ENCODE results near the gene RGS9.

RGS9 gene

GRCh38 chr17:65222214-65222738, 85.1 kb downstream of the RGS9 start:
- no peak for DNase-seq

- no peak for DNase-seq
These were observed 87.9 kb downstream of the RGS9 start for GRCh38 chr17:65225061-65225460.

- DNase-seq: no peak
These were observed 89.1 kb downstream of the RGS9 start for GRCh38 chr17:65226227-65226626.

GRCh38 chr17:65227637-65228036, 90.5 kb downstream of the RGS9 start:
- no peak for DNase-seq

GRCh38 chr17:65228287-65228686, 91.1 kb downstream of the RGS9 start:
- DNase-seq: no peak

GRCh38 chr17:65228734-65229620, 91.8 kb downstream of the RGS9 start:
- peak; percentile 14 for DNase-seq

GRCh38 chr17:65229621-65229995, 92.4 kb downstream of the RGS9 start:
- no peak for DNase-seq

GRCh38 chr17:65230040-65230439, 92.9 kb downstream of the RGS9 start:
- DNase-seq: no peak

GRCh38 chr17:65231086-65231485, 93.9 kb downstream of the RGS9 start:
- no peak for DNase-seq

- no peak for DNase-seq
These were observed 94.6 kb downstream of the RGS9 start for GRCh38 chr17:65231662-65232335.

- DNase-seq: no peak
These were observed 98.1 kb downstream of the RGS9 start for GRCh38 chr17:65235284-65235683.

GRCh38 chr17:65236321-65236720, 99.2 kb downstream of the RGS9 start:
- no peak for DNase-seq

- peak; percentile 27 for DNase-seq
These were observed 106.9 kb downstream of the RGS9 start for GRCh38 chr17:65243838-65244625.

- DNase-seq: no peak
These were observed 109.1 kb downstream of the RGS9 start for GRCh38 chr17:65246252-65246651.

GRCh38 chr17:65249774-65250173, 112.6 kb downstream of the RGS9 start:
- no peak for DNase-seq

- DNase-seq: no peak
These were observed 117.0 kb downstream of the RGS9 start for GRCh38 chr17:65254166-65254565.

- no peak for DNase-seq
These were observed 122.1 kb downstream of the RGS9 start for GRCh38 chr17:65259281-65259680.

- no peak for DNase-seq
These were observed 122.7 kb downstream of the RGS9 start for GRCh38 chr17:65259696-65260485.

GRCh38 chr17:65260626-65261025, 123.5 kb downstream of the RGS9 start:
- DNase-seq: no peak

- DNase-seq: no peak
These were observed 124.0 kb downstream of the RGS9 start for GRCh38 chr17:65261152-65261551.

- DNase-seq: no peak
These were observed 124.8 kb downstream of the RGS9 start for GRCh38 chr17:65261682-65262636.

Measured in DMS79 (cell line).